HepG2 (cell line): ENCODE results near the gene METAP1D. TPM values are rescaled to one million over a fixed set of nuclear protein-coding genes. Genes with fewer than 3 reads are reported as not detected.

Source experiments
- ARNT2 ChIP-seq: sonication (generic); formaldehyde crosslinking; IDR thresholded peaks from 2 replicates; pipeline ENCODE4 v1.8.0; 2022; ENCODE audit warnings: mild to moderate bottlenecking, low read depth, missing genetic modification reagents, moderate library complexity
- ATF2 ChIP-seq: sonication (generic); formaldehyde crosslinking; IDR thresholded peaks from 2 replicates; pipeline ENCODE4 v1.4.0; 2020; ENCODE audit warnings: missing genetic modification reagents
- ATM ChIP-seq: fragments of 450-650 bp; IDR thresholded peaks from 2 replicates; pipeline ENCODE4 v1.7.1; 2017; ENCODE audit warnings: mild to moderate bottlenecking, borderline replicate concordance
- ATRX ChIP-seq: sonication (generic); formaldehyde crosslinking; IDR thresholded peaks from 2 replicates; pipeline ENCODE4 v1.4.0; 2020; ENCODE audit warnings: missing genetic modification reagents, borderline replicate concordance
- BHLHE40 ChIP-seq: IDR thresholded peaks from 2 replicates; pipeline ENCODE4 v1.6.1; 2011; ENCODE audit warnings: low read length, improper control_type of control experiment
- EED ChIP-seq: sonication (generic); formaldehyde crosslinking; IDR thresholded peaks from 2 replicates; pipeline ENCODE4 v1.5.0; 2020; ENCODE audit warnings: mild to moderate bottlenecking, missing genetic modification reagents
- KAT2B ChIP-seq: fragments of 150-350 bp; IDR thresholded peaks from 2 replicates; pipeline ENCODE4 v1.6.1; 2014; ENCODE audit warnings: low read depth, low read length, borderline replicate concordance
- NCOA1 ChIP-seq: sonication (generic); formaldehyde crosslinking; IDR thresholded peaks from 2 replicates; pipeline ENCODE4 v1.9.0; 2021; ENCODE audit warnings: missing genetic modification reagents
- POLR2AphosphoS2 ChIP-seq: IDR thresholded peaks from 2 replicates; pipeline ENCODE4 v1.6.1; 2011; ENCODE audit warnings: low read depth, low read length, improper control_type of control experiment
- RCOR2 ChIP-seq: IDR thresholded peaks from 2 replicates; pipeline ENCODE4 v1.6.1; 2016; ENCODE audit warnings: missing biosample characterization, missing genetic modification reagents
- RFXANK ChIP-seq: IDR thresholded peaks from 2 replicates; pipeline ENCODE4 v1.6.1; 2016
- SIN3A ChIP-seq: IDR thresholded peaks from 2 replicates; pipeline ENCODE4 v1.6.1; 2011; ENCODE audit warnings: low read depth, mild to moderate bottlenecking, control low read depth, low read length, borderline replicate concordance
- TBL1XR1 ChIP-seq: fragments of 150-350 bp; IDR thresholded peaks from 2 replicates; pipeline ENCODE4 v1.6.1; 2014; ENCODE audit warnings: borderline replicate concordance, low read length; ENCODE audit not compliant: partially characterized antibody
- ZNF317 ChIP-seq: sonication (generic); formaldehyde crosslinking; IDR thresholded peaks from 2 replicates; pipeline ENCODE4 v1.5.0; 2020; ENCODE audit warnings: mild to moderate bottlenecking, missing genetic modification reagents
- ZNF496 ChIP-seq: sonication (generic); formaldehyde crosslinking; IDR thresholded peaks from 2 replicates; pipeline ENCODE4 v1.8.1; 2023; ENCODE audit warnings: mild to moderate bottlenecking, moderate library complexity, missing genetic modification reagents; ENCODE audit not compliant: insufficient replicate concordance
- ZNF547 ChIP-seq: sonication (generic); formaldehyde crosslinking; IDR thresholded peaks from 2 replicates; pipeline ENCODE4 v1.5.1; 2020; ENCODE audit warnings: mild to moderate bottlenecking, missing genetic modification reagents
- ZNF558 ChIP-seq: sonication (generic); formaldehyde crosslinking; IDR thresholded peaks from 2 replicates; pipeline ENCODE4 v1.9.0; 2022; ENCODE audit warnings: mild to moderate bottlenecking, missing genetic modification reagents, borderline replicate concordance
- ZNF589 ChIP-seq: sonication (generic); formaldehyde crosslinking; conservative IDR thresholded peaks from 2 replicates; pipeline ENCODE4 v1.8.0; 2022; ENCODE audit warnings: mild to moderate bottlenecking, moderate library complexity, missing genetic modification reagents
- ZNF646 ChIP-seq: sonication (generic); formaldehyde crosslinking; IDR thresholded peaks from 2 replicates; pipeline ENCODE4 v1.9.0; 2021; ENCODE audit warnings: mild to moderate bottlenecking, missing genetic modification reagents
- ZNF674 ChIP-seq: sonication (generic); formaldehyde crosslinking; IDR thresholded peaks from 2 replicates; pipeline ENCODE4 v1.5.0; 2020; ENCODE audit warnings: low read depth, mild to moderate bottlenecking, missing genetic modification reagents
- ZNF720 ChIP-seq: sonication (generic); formaldehyde crosslinking; IDR thresholded peaks from 2 replicates; pipeline ENCODE4 v1.4.0; 2020; ENCODE audit warnings: missing genetic modification reagents
- ZNF775 ChIP-seq: sonication (generic); formaldehyde crosslinking; IDR thresholded peaks from 2 replicates; pipeline ENCODE4 v1.4.0; 2020; ENCODE audit warnings: missing genetic modification reagents, mild to moderate bottlenecking, moderate library complexity, borderline replicate concordance
- ZNF790 ChIP-seq: sonication (generic); formaldehyde crosslinking; IDR thresholded peaks from 2 replicates; pipeline ENCODE4 v1.8.0; 2022; ENCODE audit warnings: missing genetic modification reagents, mild to moderate bottlenecking, borderline replicate concordance
- polyA plus RNA-seq, 8 experiments: library from polyadenylated mRNA; depleted of rRNA in 3 of 8; stranded (reverse) in 7 of 8; unstranded in 1 of 8; fragments of >200 nt; fragmentation: Illumina TruSeq in 4 of 8; extraction: Trizol in 4 of 8; gene quantifications; 2 replicates each; pipeline versions ENCODE4 v1.2.1 to v1.2.3, GENCODE V29; 2011 to 2016; ENCODE audit warnings: low read depth in 4 of 8, missing spikeins in 1 of 8, mixed read lengths in 1 of 8; ENCODE audit not compliant: insufficient read depth in 1 of 8
- total RNA-seq, 5 experiments: library from RNA; depleted of rRNA; stranded (reverse); fragments of >200 nt; fragmentation: Illumina TruSeq; extraction: Trizol; gene quantifications; 2 replicates each; pipeline ENCODE4 v1.2.3, GENCODE V29; 2016; ENCODE audit warnings: low read depth in 1 of 5

METAP1D gene
- total and polyA plus RNA-seq, 2 of the 13 experiments (the other 11 are each of a cell fraction or from before 2014, with no cell fraction given): 14.7 to 21.6 TPM

GRCh38 chr2:172084645-172085459, 85.1 kb downstream of the METAP1D start (continued):
- TF ChIP-seq ZNF646 (CRISPR knock-in tag): 0 out of 2 replicates have a peak, but pooled peaks have one; percentile 72
- peak; percentile 25; the same call in 1 of the 2 replicates for TF ChIP-seq RCOR2 (CRISPR knock-in tag)
- TF ChIP-seq ZNF775 (CRISPR knock-in tag): 0 out of 2 replicates have a peak, but pooled peaks have one; percentile 36
- TF ChIP-seq ZNF496 (CRISPR knock-in tag): no peak
- TF ChIP-seq ZNF589 (CRISPR knock-in tag): 0 out of 2 replicates have a peak, but pooled peaks have one; percentile 15
- TF ChIP-seq ZNF790 (CRISPR knock-in tag): peak; percentile 84; the same call in 1 of the 2 replicates
- peak; percentile 93 for TF ChIP-seq EED (CRISPR knock-in tag)
- TF ChIP-seq SIN3A: no peak
- TF ChIP-seq BHLHE40: no peak
- no peak for TF ChIP-seq POLR2AphosphoS2
- no peak for TF ChIP-seq ZNF720 (CRISPR knock-in tag)
- no peak for TF ChIP-seq TBL1XR1
- no peak for TF ChIP-seq NCOA1 (CRISPR knock-in tag)
- TF ChIP-seq KAT2B: no peak
- no peak for TF ChIP-seq ZNF674 (CRISPR knock-in tag)
- TF ChIP-seq ZNF547 (CRISPR knock-in tag): no peak
- TF ChIP-seq ZNF317 (CRISPR knock-in tag): 0 out of 2 replicates have a peak, but pooled peaks have one; percentile 60
- TF ChIP-seq ARNT2 (CRISPR knock-in tag): peak; percentile 37; the same call in 1 of the 2 replicates
- no peak for TF ChIP-seq RFXANK (CRISPR knock-in tag)
- no peak for TF ChIP-seq ATRX (CRISPR knock-in tag)
- no peak for TF ChIP-seq ATM
- no peak for TF ChIP-seq ATF2 (CRISPR knock-in tag)
- TF ChIP-seq ZNF558 (CRISPR knock-in tag): no peak
